K562 (cell line): ENCODE data around the gene DENND1A. TPM values are rescaled to one million over a fixed set of nuclear protein-coding genes. Genes with fewer than 3 reads are reported as not detected.

Source experiments
- ADNP ChIP-seq: fragments of 200-800 bp; sonication (Bioruptor generic); IDR thresholded peaks from 2 replicates; pipeline ENCODE4 v1.6.1; 2016; ENCODE audit warnings: missing genetic modification characterization, missing compliant biosample characterization
- CREM ChIP-seq: IDR thresholded peaks from 2 replicates; pipeline ENCODE4 v1.6.1; 2014; ENCODE audit warnings: antibody characterized with exemption, low read depth
- FIP1L1 ChIP-seq: fragments of 200-400 bp; formaldehyde crosslinking; IDR thresholded peaks from 2 replicates; pipeline ENCODE4 v1.6.1; 2018; ENCODE audit warnings: mild to moderate bottlenecking, low read depth, low read length; ENCODE audit not compliant: poor library complexity, severe bottlenecking
- FOSL1 ChIP-seq: fragments of 200-800 bp; sonication (Bioruptor generic); conservative IDR thresholded peaks from 2 replicates; pipeline ENCODE4 v1.6.1; 2016; ENCODE audit warnings: missing genetic modification characterization, missing compliant biosample characterization
- FOXJ3 ChIP-seq: sonication (generic); formaldehyde crosslinking; IDR thresholded peaks from 2 replicates; pipeline ENCODE4 v1.4.0; 2020; ENCODE audit warnings: mild to moderate bottlenecking, missing genetic modification reagents
- HDAC1 ChIP-seq, 2 experiments: fragments of 450-650 bp; IDR thresholded peaks; 2 replicates each; pipeline ENCODE4 v1.6.1; 2016 to 2017; ENCODE audit warnings: inconsistent platforms in 1 of 2, mild to moderate bottlenecking in 1 of 2, moderate library complexity in 1 of 2
- HMG20B ChIP-seq: fragments of 250-450 bp; sonication (Bioruptor Pico); IDR thresholded peaks from 2 replicates; pipeline ENCODE4 v1.5.0; 2021; ENCODE audit warnings: mild to moderate bottlenecking
- IFI16 ChIP-seq: fragments of 250-450 bp; sonication (Bioruptor Pico); IDR thresholded peaks from 2 replicates; pipeline ENCODE4 v2.1.2; 2022; ENCODE audit warnings: mild to moderate bottlenecking, inconsistent platforms
- ILK ChIP-seq: fragments of 450-650 bp; IDR thresholded peaks from 2 replicates; pipeline ENCODE4 v1.6.1; 2016; ENCODE audit warnings: missing genetic modification characterization, low read depth, mild to moderate bottlenecking, missing compliant biosample characterization, moderate library complexity, borderline replicate concordance
- MEIS2 ChIP-seq: fragments of 450-650 bp; IDR thresholded peaks from 2 replicates; pipeline ENCODE4 v1.6.1; 2014; ENCODE audit warnings: mild to moderate bottlenecking; ENCODE audit not compliant: partially characterized antibody
- NFXL1 ChIP-seq: fragments of 450-650 bp; formaldehyde crosslinking; IDR thresholded peaks from 2 replicates; pipeline ENCODE4 v1.4.0; 2021; ENCODE audit warnings: mild to moderate bottlenecking
- NR3C1 ChIP-seq: sonication (generic); formaldehyde crosslinking; IDR thresholded peaks from 2 replicates; pipeline ENCODE4 v1.8.1; 2022; ENCODE audit warnings: missing genetic modification reagents
- POLR2G ChIP-seq: fragments of 200-400 bp; formaldehyde crosslinking; IDR thresholded peaks from 2 replicates; pipeline ENCODE4 v1.6.1; 2017; ENCODE audit warnings: low read depth, mild to moderate bottlenecking, antibody characterized with exemption, low read length, moderate library complexity
- SMARCA4 ChIP-seq: fragments of 450-650 bp; IDR thresholded peaks from 2 replicates; pipeline ENCODE4 v1.6.1; 2016
- TAF7 ChIP-seq: fragments of 450-650 bp; IDR thresholded peaks from 2 replicates; pipeline ENCODE4 v1.6.1; 2016; ENCODE audit warnings: missing genetic modification characterization, missing compliant biosample characterization
- TFAM ChIP-seq: fragments of 250-450 bp; sonication (Bioruptor Pico); conservative IDR thresholded peaks from 2 replicates; pipeline ENCODE4 v1.5.0; 2021; ENCODE audit warnings: mild to moderate bottlenecking, moderate library complexity
- XRCC5 ChIP-seq: fragments of 200-400 bp; formaldehyde crosslinking; IDR thresholded peaks from 2 replicates; pipeline ENCODE4 v1.6.1; 2017; ENCODE audit warnings: low read depth, mild to moderate bottlenecking, low read length
- ZNF121 ChIP-seq: sonication (generic); formaldehyde crosslinking; conservative IDR thresholded peaks from 2 replicates; pipeline ENCODE4 v1.8.0; 2022; ENCODE audit warnings: missing genetic modification reagents
- ZNF444 ChIP-seq: fragments of 250-450 bp; sonication (Bioruptor Pico); IDR thresholded peaks from 2 replicates; pipeline ENCODE4 v1.4.0; 2020; ENCODE audit warnings: mild to moderate bottlenecking, moderate library complexity
- ZNF75A ChIP-seq: fragments of 450-650 bp; formaldehyde crosslinking; IDR thresholded peaks from 2 replicates; pipeline ENCODE4 v1.4.0; 2020; ENCODE audit warnings: mild to moderate bottlenecking
- ZNF76 ChIP-seq: fragments of 250-450 bp; sonication (Bioruptor Pico); IDR thresholded peaks from 2 replicates; pipeline ENCODE4 v1.4.0; 2020; ENCODE audit warnings: mild to moderate bottlenecking, moderate library complexity, borderline replicate concordance
- polyA plus RNA-seq, 8 experiments: library from polyadenylated mRNA; depleted of rRNA in 4 of 8; stranded (reverse) in 5 of 8; unstranded in 3 of 8; fragments of >200 nt; fragmentation: Nextera tagmentation in 2 of 8; fragmentation: Illumina TruSeq in 1 of 8; extraction: Ambion mirVana in 2 of 8; extraction: Trizol in 1 of 8; gene quantifications; 2 replicates each; pipeline versions ENCODE4 v1.2.1 to v1.2.3, GENCODE V29; 2011 to 2014; ENCODE audit warnings: inconsistent platforms in 1 of 8, missing spikeins in 1 of 8
- total RNA-seq, 7 experiments: library from RNA; depleted of rRNA in 6 of 7; stranded (reverse); fragments of >200 nt in 6 of 7; fragmentation: Illumina TruSeq in 2 of 7; extraction: Trizol in 2 of 7; gene quantifications; 2 replicates each; pipeline versions ENCODE4 v1.2.1 to v1.2.3, GENCODE V29; 2011 to 2021; ENCODE audit warnings: low replicate concordance in 1 of 7
- TF ChIP-seq, protein P1 (sequence below): fragments of 450-650 bp; IDR thresholded peaks from 2 replicates; pipeline ENCODE4 v1.6.1; 2016; ENCODE audit warnings: mild to moderate bottlenecking
- TF ChIP-seq, protein P2 (sequence below): sonication (generic); formaldehyde crosslinking; IDR thresholded peaks from 2 replicates; pipeline ENCODE4 v1.8.0; 2023; ENCODE audit warnings: mild to moderate bottlenecking, missing genetic modification reagents
- TF ChIP-seq, protein P3 (sequence below), 2 experiments: IDR thresholded peaks; 2 replicates each; pipeline ENCODE4 v1.6.1; 2011; ENCODE audit warnings: borderline replicate concordance in 1 of 2, control low read depth in 1 of 2, low read depth in 1 of 2, low read length in 1 of 2, mild to moderate bottlenecking in 1 of 2, mixed read lengths in 1 of 2, moderate library complexity in 1 of 2; ENCODE audit not compliant: insufficient read depth in 1 of 2, insufficient read length in 1 of 2, poor library complexity in 1 of 2, severe bottlenecking in 1 of 2; ENCODE audit errors: extremely low read depth in 1 of 2

The DENND1A gene
- total and polyA plus RNA-seq, 9 of the 15 experiments (the other 6 are each of a cell fraction or from before 2014, with no cell fraction given), result 7.6 to 29.5 (median 15.7) TPM

DNA sequence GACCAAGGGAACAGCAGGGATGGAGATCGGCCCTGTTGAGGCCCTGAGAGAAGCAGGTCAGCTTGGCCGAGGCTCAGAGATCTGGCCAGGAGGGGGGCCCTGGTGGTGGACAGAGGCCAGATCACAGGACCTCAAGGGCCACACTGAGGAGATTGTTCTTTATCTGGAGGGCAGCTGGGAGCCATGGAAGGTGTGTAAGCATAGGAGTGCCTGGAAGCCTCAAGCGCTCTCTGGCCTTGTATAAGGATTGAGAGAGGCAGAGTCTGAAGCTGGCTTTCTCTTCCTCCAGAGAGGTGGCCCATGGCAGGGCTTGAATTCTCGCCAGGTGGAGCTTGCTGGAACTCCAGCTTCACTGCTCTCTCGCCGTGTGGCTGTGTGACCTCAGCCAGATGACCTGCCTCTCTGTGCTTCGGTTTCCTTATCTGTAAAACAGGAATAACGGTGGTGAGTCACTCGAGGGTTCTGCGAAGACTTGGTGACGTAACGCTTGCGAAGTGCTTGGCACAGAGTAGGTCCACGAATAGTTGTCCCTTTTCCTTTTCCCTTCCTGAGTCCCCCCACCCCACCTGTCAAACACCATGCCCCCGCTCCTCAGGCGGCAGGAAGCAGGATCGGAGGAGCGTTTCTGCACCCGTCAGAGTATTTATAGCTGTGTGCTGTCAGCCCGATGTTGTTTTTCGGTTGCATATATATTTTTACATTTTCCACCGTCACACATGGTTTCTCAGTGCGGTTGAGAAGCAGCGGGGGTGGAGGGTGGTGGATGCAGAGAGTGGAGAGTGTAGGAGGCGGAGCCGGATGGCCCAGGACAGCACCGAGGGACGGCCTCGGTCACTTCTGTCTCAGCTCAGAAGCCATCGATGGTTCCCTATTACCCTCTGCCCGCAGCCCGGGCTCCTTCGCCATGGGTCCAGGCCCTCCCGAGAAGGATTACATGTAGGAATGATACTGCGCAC is 590.9 kb downstream of the DENND1A start (continued):
- TF ChIP-seq FOXJ3 (no peak), NR3C1 (CRISPR knock-in tag) (no peak), HDAC1 (IDR thresholded peaks at IDR 0.05) (peak; percentile 62 to 64; a peak in 2 of 4 replicates), ZNF121 (CRISPR knock-in tag) (no peak), HMG20B (CRISPR knock-in tag) (no peak), XRCC5 (no peak), ILK (tag) (no peak), ZNF75A (CRISPR knock-in tag) (no peak), FIP1L1 (no peak), IFI16 (CRISPR knock-in tag) (no peak), SMARCA4 (peak; percentile 87), NFXL1 (CRISPR knock-in tag) (no peak), FOSL1 (tag) (peak; percentile 95), ZNF76 (CRISPR knock-in tag) (no peak), ADNP (peak; percentile 95), TAF7 (tag) (no peak), POLR2G (peak; percentile 81), ZNF444 (CRISPR knock-in tag) (no peak), MEIS2 (peak; percentile 65), TFAM (CRISPR knock-in tag) (no peak), CREM (peak; percentile 92)
- TF ChIP-seq, protein P1, sequence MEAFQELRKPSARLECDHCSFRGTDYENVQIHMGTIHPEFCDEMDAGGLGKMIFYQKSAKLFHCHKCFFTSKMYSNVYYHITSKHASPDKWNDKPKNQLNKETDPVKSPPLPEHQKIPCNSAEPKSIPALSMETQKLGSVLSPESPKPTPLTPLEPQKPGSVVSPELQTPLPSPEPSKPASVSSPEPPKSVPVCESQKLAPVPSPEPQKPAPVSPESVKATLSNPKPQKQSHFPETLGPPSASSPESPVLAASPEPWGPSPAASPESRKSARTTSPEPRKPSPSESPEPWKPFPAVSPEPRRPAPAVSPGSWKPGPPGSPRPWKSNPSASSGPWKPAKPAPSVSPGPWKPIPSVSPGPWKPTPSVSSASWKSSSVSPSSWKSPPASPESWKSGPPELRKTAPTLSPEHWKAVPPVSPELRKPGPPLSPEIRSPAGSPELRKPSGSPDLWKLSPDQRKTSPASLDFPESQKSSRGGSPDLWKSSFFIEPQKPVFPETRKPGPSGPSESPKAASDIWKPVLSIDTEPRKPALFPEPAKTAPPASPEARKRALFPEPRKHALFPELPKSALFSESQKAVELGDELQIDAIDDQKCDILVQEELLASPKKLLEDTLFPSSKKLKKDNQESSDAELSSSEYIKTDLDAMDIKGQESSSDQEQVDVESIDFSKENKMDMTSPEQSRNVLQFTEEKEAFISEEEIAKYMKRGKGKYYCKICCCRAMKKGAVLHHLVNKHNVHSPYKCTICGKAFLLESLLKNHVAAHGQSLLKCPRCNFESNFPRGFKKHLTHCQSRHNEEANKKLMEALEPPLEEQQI, result peak; percentile 79; the same call in 1 of the 2 replicates
- TF ChIP-seq, protein P2, sequence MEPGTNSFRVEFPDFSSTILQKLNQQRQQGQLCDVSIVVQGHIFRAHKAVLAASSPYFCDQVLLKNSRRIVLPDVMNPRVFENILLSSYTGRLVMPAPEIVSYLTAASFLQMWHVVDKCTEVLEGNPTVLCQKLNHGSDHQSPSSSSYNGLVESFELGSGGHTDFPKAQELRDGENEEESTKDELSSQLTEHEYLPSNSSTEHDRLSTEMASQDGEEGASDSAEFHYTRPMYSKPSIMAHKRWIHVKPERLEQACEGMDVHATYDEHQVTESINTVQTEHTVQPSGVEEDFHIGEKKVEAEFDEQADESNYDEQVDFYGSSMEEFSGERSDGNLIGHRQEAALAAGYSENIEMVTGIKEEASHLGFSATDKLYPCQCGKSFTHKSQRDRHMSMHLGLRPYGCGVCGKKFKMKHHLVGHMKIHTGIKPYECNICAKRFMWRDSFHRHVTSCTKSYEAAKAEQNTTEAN (CRISPR knock-in tag), result peak; percentile 57; the same call in 1 of the 2 replicates
- TF ChIP-seq, protein P3, sequence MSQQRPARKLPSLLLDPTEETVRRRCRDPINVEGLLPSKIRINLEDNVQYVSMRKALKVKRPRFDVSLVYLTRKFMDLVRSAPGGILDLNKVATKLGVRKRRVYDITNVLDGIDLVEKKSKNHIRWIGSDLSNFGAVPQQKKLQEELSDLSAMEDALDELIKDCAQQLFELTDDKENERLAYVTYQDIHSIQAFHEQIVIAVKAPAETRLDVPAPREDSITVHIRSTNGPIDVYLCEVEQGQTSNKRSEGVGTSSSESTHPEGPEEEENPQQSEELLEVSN (IDR thresholded peaks at IDR 0.05; ENCODE audit: borderline replicate concordance in 1 of 2, extremely low read depth in 1 of 2, insufficient read depth in 1 of 2, insufficient read length in 1 of 2, low read depth in 1 of 2, low read length in 1 of 2, poor library complexity in 1 of 2, severe bottlenecking in 1 of 2), result no peak
